GM18909 (cell line): ENCODE data around the gene INPP4B.

ENCODE experiments used
- ATAC-seq: cut with Tn5 transposase; IDR thresholded peaks from one replicate; pipeline ENCODE4 v1.9.1; 2021; ENCODE audit warnings: mild to moderate bottlenecking; ENCODE audit not compliant: unreplicated experiment, poor library complexity

Gene INPP4B

GRCh38 chr4:142282870-142283431 is 563.1 kb downstream of the INPP4B start:
- no peak for ATAC-seq

- no peak for ATAC-seq
Measured at GRCh38 chr4:142281999-142282398, 564.1 kb downstream of the INPP4B start.

- ATAC-seq: no peak
Measured at GRCh38 chr4:142278663-142279062, 567.4 kb downstream of the INPP4B start.

- no peak for ATAC-seq
Measured at GRCh38 chr4:142278171-142278570, 567.9 kb downstream of the INPP4B start.

- no peak for ATAC-seq
Measured at GRCh38 chr4:142274137-142274536, 572.0 kb downstream of the INPP4B start.

- no peak for ATAC-seq
Measured at GRCh38 chr4:142272452-142272851, 573.6 kb downstream of the INPP4B start.

- no peak for ATAC-seq
Measured at GRCh38 chr4:142271832-142272231, 574.3 kb downstream of the INPP4B start.

GRCh38 chr4:142267101-142267500 is 579.0 kb downstream of the INPP4B start:
- ATAC-seq: no peak

- no peak for ATAC-seq
Measured at GRCh38 chr4:142265946-142266345, 580.2 kb downstream of the INPP4B start.

- no peak for ATAC-seq
Measured at GRCh38 chr4:142265536-142265935, 580.6 kb downstream of the INPP4B start.

GRCh38 chr4:142264961-142265360 is 581.1 kb downstream of the INPP4B start:
- no peak for ATAC-seq

GRCh38 chr4:142262956-142263355 is 583.1 kb downstream of the INPP4B start:
- ATAC-seq: no peak

GRCh38 chr4:142248946-142249345 is 597.2 kb downstream of the INPP4B start:
- ATAC-seq: no peak

GRCh38 chr4:142243255-142243654 is 602.8 kb downstream of the INPP4B start:
- no peak for ATAC-seq

- ATAC-seq: no peak
Measured at GRCh38 chr4:142242156-142242555, 603.9 kb downstream of the INPP4B start.

GRCh38 chr4:142238589-142238988 is 607.5 kb downstream of the INPP4B start:
- no peak for ATAC-seq

- ATAC-seq: no peak
Measured at GRCh38 chr4:142236268-142236667, 609.8 kb downstream of the INPP4B start.

GRCh38 chr4:142231787-142232186 is 614.3 kb downstream of the INPP4B start:
- ATAC-seq: no peak

- ATAC-seq: no peak
Measured at GRCh38 chr4:142230991-142231390, 615.1 kb downstream of the INPP4B start.

- no peak for ATAC-seq
Measured at GRCh38 chr4:142226014-142226413, 620.1 kb downstream of the INPP4B start.

GRCh38 chr4:142222127-142222526 is 624.0 kb downstream of the INPP4B start:
- ATAC-seq: no peak

GRCh38 chr4:142218726-142219125 is 627.4 kb downstream of the INPP4B start:
- no peak for ATAC-seq

GRCh38 chr4:142211444-142211843 is 634.7 kb downstream of the INPP4B start:
- ATAC-seq: no peak
